SU-DHL-6 (cell line): ENCODE results near the gene FAM210A.
"Not testable (repeated sequence)": the region's sequence is repeated elsewhere in the genome, so short reads cannot be mapped to it uniquely, and the experiment has no call there.

Experiments
- CTCF ChIP-seq: fragments of 200-600 bp; sonication (generic); IDR thresholded peaks from one replicate; pipeline ENCODE4 v1.5.1; 2017; ENCODE audit warnings: antibody characterized with exemption, mild to moderate bottlenecking, low read length, moderate library complexity; ENCODE audit not compliant: insufficient read depth, poor library complexity, severe bottlenecking
- EZH2phosphoT487 ChIP-seq: fragments of 200-600 bp; sonication (generic), shearing (Covaris generic); conservative IDR thresholded peaks from 2 replicates; pipeline ENCODE4 v1.6.1; 2018; ENCODE audit warnings: mild to moderate bottlenecking, antibody characterized with exemption, low read length, moderate library complexity, mixed read lengths

- TF ChIP-seq CTCF, EZH2phosphoT487: not testable (repeated sequence)
These were observed 36.3 kb downstream of the FAM210A start for GRCh38 chr18:13690060-13690459.
